AG09309 (cell line): ENCODE data around the gene TMEM117.

Experiments
- DNase-seq: peaks from one replicate; pipeline ENCODE4 v3.0.0-alpha.2; 2010; ENCODE audit warnings: low read depth
- H3K4me3 ChIP-seq: 2 replicates; pipeline ENCODE4 v1.5.1; 2011; ENCODE audit warnings: mild to moderate bottlenecking, low read depth, low read length, moderate library complexity; ENCODE audit not compliant: control insufficient read depth
- CTCF ChIP-seq: IDR thresholded peaks from 2 replicates; pipeline ENCODE4 v1.5.1; 2011; ENCODE audit warnings: mild to moderate bottlenecking, low read depth, low read length, inconsistent platforms; ENCODE audit not compliant: insufficient read depth, control insufficient read depth; ENCODE audit errors: missing control alignments

Gene TMEM117

GRCh38 chr12:44285321-44285960, 449.6 kb downstream of the TMEM117 start:
- DNase-seq, result no peak
- no peak overlapping the region for H3K4me3 ChIP-seq
- TF ChIP-seq CTCF, result no peak

- no peak overlapping the region for H3K4me3 ChIP-seq
- DNase-seq, result peak; percentile 18
- no peak for TF ChIP-seq CTCF
These were observed 450.5 kb downstream of the TMEM117 start for GRCh38 chr12:44286336-44286735.

GRCh38 chr12:44286821-44287505, 451.1 kb downstream of the TMEM117 start:
- no peak for TF ChIP-seq CTCF
- no peak for DNase-seq
- no peak overlapping the region for H3K4me3 ChIP-seq

- DNase-seq, result peak; percentile 20
- TF ChIP-seq CTCF, result no peak
These were observed 451.7 kb downstream of the TMEM117 start for GRCh38 chr12:44287545-44287944.

GRCh38 chr12:44294649-44295048, 458.8 kb downstream of the TMEM117 start:
- no peak for DNase-seq
- no peak overlapping the region for H3K4me3 ChIP-seq
- TF ChIP-seq CTCF, result no peak

More at GRCh38 chr12:44287545-44287944, 451.7 kb downstream of the TMEM117 start:
- H3K4me3 ChIP-seq, result no peak overlapping the region

- DNase-seq, result no peak
- H3K4me3 ChIP-seq, result no peak overlapping the region
- no peak for TF ChIP-seq CTCF
These were observed 460.2 kb downstream of the TMEM117 start for GRCh38 chr12:44295958-44296623.
